ENCODE results near the gene CDNF.
"Not testable (repeated sequence)": the region's sequence is repeated elsewhere in the genome, so short reads cannot be mapped to it uniquely, and the experiment has no call there.

The CDNF gene

GRCh38 chr10:14876764-14877163, 38.9 kb upstream of the CDNF start:
- no peak for TF ChIP-seq CTCF (IDR thresholded peaks at IDR 0.05; ENCODE audit: low read depth, low read length)

GRCh38 chr10:14875941-14876340, 38.1 kb upstream of the CDNF start:
- DNase-seq (ENCODE audit: extremely low read depth, low read depth), result no peak
- no peak for TF ChIP-seq CTCF (IDR thresholded peaks at IDR 0.05; ENCODE audit: low read depth, low read length)

More at GRCh38 chr10:14876764-14877163, 38.9 kb upstream of the CDNF start:
- no peak for DNase-seq (ENCODE audit: extremely low read depth, low read depth)

- no peak for TF ChIP-seq CTCF (IDR thresholded peaks at IDR 0.05; ENCODE audit: low read depth, low read length)
- DNase-seq (ENCODE audit: extremely low read depth, low read depth), result no peak
Observed at GRCh38 chr10:14873090-14873760, 35.4 kb upstream of the CDNF start.

- DNase-seq (ENCODE audit: extremely low read depth, low read depth), result not testable (repeated sequence)
Observed at GRCh38 chr10:14864871-14865270, 27.0 kb upstream of the CDNF start.

- DNase-seq (ENCODE audit: extremely low read depth, low read depth), result not testable (repeated sequence)
Observed at GRCh38 chr10:14864466-14864865, 26.6 kb upstream of the CDNF start.

GRCh38 chr10:14860791-14861190, 23.0 kb upstream of the CDNF start:
- no peak for DNase-seq (ENCODE audit: extremely low read depth, low read depth)

GRCh38 chr10:14859775-14860174, 21.9 kb upstream of the CDNF start:
- no peak for TF ChIP-seq CTCF (IDR thresholded peaks at IDR 0.05; ENCODE audit: low read depth, low read length)
- DNase-seq (ENCODE audit: extremely low read depth, low read depth), result no peak

More at GRCh38 chr10:14860791-14861190, 23.0 kb upstream of the CDNF start:
- no peak for TF ChIP-seq CTCF (IDR thresholded peaks at IDR 0.05; ENCODE audit: low read depth, low read length)

- no peak for TF ChIP-seq CTCF (IDR thresholded peaks at IDR 0.05; ENCODE audit: low read depth, low read length)
- no peak for DNase-seq (ENCODE audit: extremely low read depth, low read depth)
Observed at GRCh38 chr10:14859043-14859442, 21.2 kb upstream of the CDNF start.

All from AG09319 (cell line).